RWPE2 (cell line): ENCODE measurements around the gene COX17.

Experiments
- ATAC-seq: fragments of 200-7000 bp; cut with Tn5 transposase; 3 replicates; pipeline ENCODE4 v1.9.1; 2021; ENCODE audit warnings: low read depth
- DNase-seq: peaks from one replicate; pipeline ENCODE4 v3.0.0-alpha.2; 2020; ENCODE audit warnings: low spot score
- H3K27ac ChIP-seq: fragments of 450-650 bp; 2 replicates; pipeline ENCODE4 v1.5.1; 2017; ENCODE audit warnings: mild to moderate bottlenecking; ENCODE audit not compliant: poor library complexity, severe bottlenecking
- H3K27me3 ChIP-seq: fragments of 250-450 bp; sonication (Bioruptor Pico); 2 replicates; pipeline ENCODE4 v1.5.1; 2021; ENCODE audit warnings: mild to moderate bottlenecking, moderate library complexity; ENCODE audit not compliant: insufficient read depth, poor library complexity, severe bottlenecking
- H3K36me3 ChIP-seq: fragments of 250-450 bp; sonication (Bioruptor Pico); 2 replicates; pipeline ENCODE4 v1.5.1; 2020; ENCODE audit warnings: low read depth, mild to moderate bottlenecking, moderate library complexity
- H3K4me1 ChIP-seq: fragments of 250-450 bp; sonication (Bioruptor Pico); 2 replicates; pipeline ENCODE4 v1.5.1; 2021; ENCODE audit warnings: mild to moderate bottlenecking, moderate library complexity; ENCODE audit not compliant: insufficient read depth, poor library complexity, severe bottlenecking
- H3K4me3 ChIP-seq: fragments of 250-450 bp; sonication (Bioruptor Pico); 2 replicates; pipeline ENCODE4 v1.5.1; 2021; ENCODE audit warnings: mild to moderate bottlenecking, moderate library complexity; ENCODE audit not compliant: severe bottlenecking
- H3K9me3 ChIP-seq: fragments of 250-450 bp; sonication (Bioruptor Pico); 2 replicates; pipeline ENCODE4 v1.5.1; 2021; ENCODE audit warnings: mild to moderate bottlenecking, moderate library complexity; ENCODE audit not compliant: severe bottlenecking
- CTCF ChIP-seq: fragments of 450-650 bp; IDR thresholded peaks from one replicate; pipeline ENCODE4 v1.5.1; 2017; ENCODE audit warnings: mild to moderate bottlenecking, moderate library complexity; ENCODE audit not compliant: poor library complexity, severe bottlenecking

The COX17 gene

GRCh38 chr3:119700269-119700919, 23.2 kb upstream of the COX17 start:
- no peaks in the 10 kb centered on the region for H3K36me3 ChIP-seq
- DNase-seq (no peak), ATAC-seq (no peak)
- peaks cover 5% of the 10 kb centered on the region for H3K27me3 ChIP-seq
- H3K27ac ChIP-seq: no peak overlapping the region
- no peak for TF ChIP-seq CTCF
- H3K9me3 ChIP-seq: no peaks in the 10 kb centered on the region
- peaks cover 8% of the 10 kb centered on the region for H3K4me1 ChIP-seq
- no peak overlapping the region for H3K4me3 ChIP-seq

- DNase-seq (no peak), ATAC-seq (no peak)
- no peak overlapping the region for H3K4me3 ChIP-seq
- no peak for TF ChIP-seq CTCF
- no peaks in the 10 kb centered on the region for H3K9me3 ChIP-seq
- H3K27me3 ChIP-seq: no peaks in the 10 kb centered on the region
- peaks cover 7% of the 10 kb centered on the region for H3K4me1 ChIP-seq
- no peaks in the 10 kb centered on the region for H3K36me3 ChIP-seq
- H3K27ac ChIP-seq: no peak overlapping the region
These were observed 20.2 kb upstream of the COX17 start for GRCh38 chr3:119697394-119697793.

DNA sequence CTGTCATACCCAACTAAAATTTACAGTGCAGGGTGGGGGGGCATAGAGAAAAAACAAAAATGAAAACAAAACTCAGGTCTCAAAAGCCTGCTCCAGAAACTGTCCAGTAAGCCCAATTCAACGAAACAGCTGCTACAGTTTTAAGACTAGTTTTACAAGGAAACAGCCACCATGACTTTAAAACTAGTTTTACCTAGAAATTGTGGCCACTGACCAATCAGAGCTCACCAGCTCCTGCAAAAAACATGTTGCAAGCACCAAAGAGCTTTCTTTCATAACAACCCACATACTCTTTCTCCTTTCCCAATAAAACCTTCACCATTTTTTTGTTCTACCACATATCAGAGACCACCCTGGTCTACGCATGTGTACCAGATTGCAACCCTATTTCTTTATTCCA, 18.3 kb upstream of the COX17 start:
- H3K9me3 ChIP-seq: no peaks in the 10 kb centered on the region
- no peaks in the 10 kb centered on the region for H3K27me3 ChIP-seq
- H3K4me3 ChIP-seq: no peak overlapping the region
- H3K4me1 ChIP-seq: no peaks in the 10 kb centered on the region
- ATAC-seq: no peak
- no peaks in the 10 kb centered on the region for H3K36me3 ChIP-seq
- no peak for DNase-seq
- TF ChIP-seq CTCF: no peak
- H3K27ac ChIP-seq: no peak overlapping the region

DNA sequence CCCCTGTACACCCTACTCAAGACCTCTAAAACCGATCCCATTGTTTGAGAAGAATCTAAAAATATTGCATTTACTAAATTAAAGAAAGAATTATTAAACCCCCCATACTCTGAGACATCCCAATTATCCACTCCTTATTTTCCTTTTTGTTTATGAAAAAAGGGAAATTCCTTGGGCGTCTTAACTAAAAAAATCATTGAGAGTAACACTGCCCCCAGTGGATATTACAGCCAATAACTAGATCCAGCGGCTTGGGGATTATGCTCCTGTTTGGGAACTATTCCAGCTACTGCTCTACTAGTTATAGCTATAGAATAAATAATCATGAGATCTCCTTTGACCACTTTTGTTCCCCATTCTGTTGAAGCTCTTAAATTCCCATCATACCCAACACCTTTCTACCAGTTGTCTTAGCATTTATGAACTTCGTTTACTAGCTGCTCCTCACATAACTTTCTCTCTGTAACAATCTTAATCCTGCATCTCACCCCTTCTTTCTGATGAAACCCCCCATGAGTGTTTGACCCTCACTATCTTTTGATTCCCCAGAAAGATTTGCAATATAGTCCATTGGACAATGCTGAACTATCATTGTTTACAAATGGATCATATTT, 12.9 kb upstream of the COX17 start:
- ATAC-seq: no peak
- Histone ChIP-seq H3K4me1 (no peaks in the 10 kb centered on the region), H3K27ac (no peak overlapping the region), H3K4me3 (no peak overlapping the region), H3K9me3 (no peaks in the 10 kb centered on the region), H3K27me3 (no peaks in the 10 kb centered on the region), H3K36me3 (no peaks in the 10 kb centered on the region)
- peak; percentile 75 for TF ChIP-seq CTCF
- no peak for DNase-seq

GRCh38 chr3:119683421-119683820, 6.2 kb upstream of the COX17 start:
- TF ChIP-seq CTCF: no peak
- DNase-seq (no peak), ATAC-seq (no peak)
- no peak overlapping the region for H3K4me3 ChIP-seq
- H3K27ac ChIP-seq: no peak overlapping the region
- H3K27me3 ChIP-seq: no peaks in the 10 kb centered on the region
- H3K36me3 ChIP-seq: no peaks in the 10 kb centered on the region
- H3K4me1 ChIP-seq: no peaks in the 10 kb centered on the region
- no peaks in the 10 kb centered on the region for H3K9me3 ChIP-seq
